HG02981 (cell line): Measurements from ENCODE around the gene FANCL.
"Not testable (repeated sequence)": the region's sequence is repeated elsewhere in the genome, so short reads cannot be mapped to it uniquely, and the experiment has no call there.

Experiments
- ATAC-seq: cut with Tn5 transposase; IDR thresholded peaks from one replicate; pipeline ENCODE4 v1.9.1; 2021; ENCODE audit warnings: mild to moderate bottlenecking, moderate library complexity; ENCODE audit not compliant: unreplicated experiment

Gene FANCL

GRCh38 chr2:58155160-58155778, 85.9 kb downstream of the FANCL start:
- no peak for ATAC-seq

GRCh38 chr2:58146707-58147106, 94.4 kb downstream of the FANCL start:
- no peak for ATAC-seq

- not testable (repeated sequence) for ATAC-seq
Measured at GRCh38 chr2:58145769-58146168, 95.4 kb downstream of the FANCL start.

- no peak for ATAC-seq
Measured at GRCh38 chr2:58140508-58141072, 100.5 kb downstream of the FANCL start.

- ATAC-seq, result no peak
Measured at GRCh38 chr2:58138396-58139030, 102.6 kb downstream of the FANCL start.

GRCh38 chr2:58137856-58138255, 103.3 kb downstream of the FANCL start:
- ATAC-seq, result no peak

- ATAC-seq, result peak; percentile 60
Measured at GRCh38 chr2:58137221-58137620, 103.9 kb downstream of the FANCL start.

GRCh38 chr2:58135861-58136260, 105.3 kb downstream of the FANCL start:
- ATAC-seq, result no peak

- ATAC-seq, result no peak
Measured at GRCh38 chr2:58133395-58133794, 107.7 kb downstream of the FANCL start.

GRCh38 chr2:58131191-58132011, 109.7 kb downstream of the FANCL start:
- no peak for ATAC-seq

- no peak for ATAC-seq
Measured at GRCh38 chr2:58130238-58130637, 110.9 kb downstream of the FANCL start.

- ATAC-seq, result no peak
Measured at GRCh38 chr2:58127111-58127510, 114.0 kb downstream of the FANCL start.

- ATAC-seq, result no peak
Measured at GRCh38 chr2:58122540-58122939, 118.6 kb downstream of the FANCL start.

- ATAC-seq, result no peak
Measured at GRCh38 chr2:58122040-58122439, 119.1 kb downstream of the FANCL start.

GRCh38 chr2:58120626-58121229, 120.4 kb downstream of the FANCL start:
- ATAC-seq, result peak; percentile 50

GRCh38 chr2:58113563-58113962, 127.6 kb downstream of the FANCL start:
- ATAC-seq, result not testable (repeated sequence)

- no peak for ATAC-seq
Measured at GRCh38 chr2:58110765-58111164, 130.4 kb downstream of the FANCL start.

- ATAC-seq, result no peak
Measured at GRCh38 chr2:58109481-58109880, 131.6 kb downstream of the FANCL start.
